Heart right ventricle (tissue), 16 donors: Measurements from ENCODE around the gene HOXA6. TPM values are rescaled to one million over a fixed set of nuclear protein-coding genes. Genes with fewer than 3 reads are reported as not detected.

Source experiments
- ATAC-seq, 8 donors: fragments of 200-7000 bp; cut with Tn5 transposase; one replicate each; pipeline ENCODE4 v1.9.1; 2020; ENCODE audit warnings: mild to moderate bottlenecking in 8 of 8, moderate library complexity in 8 of 8, moderate number of reproducible peaks in 1 of 8
- DNase-seq, 2 donors: peaks; one replicate each; pipeline ENCODE4 v3.0.0-alpha.2; 2020
- H3K27ac ChIP-seq, 10 donors: fragments of 200-600 bp; sonication (generic) in 2 of 10; one replicate each; pipeline versions ENCODE4 v1.5.0 to v1.8.0; 2020 to 2022; ENCODE audit warnings: mild to moderate bottlenecking in 3 of 10
- H3K27me3 ChIP-seq, 7 donors: fragments of 200-600 bp; one replicate each; pipeline ENCODE4 v1.8.0; 2021 to 2022; ENCODE audit warnings: mild to moderate bottlenecking in 2 of 7
- H3K36me3 ChIP-seq, 9 donors: fragments of 200-600 bp; sonication (generic) in 1 of 9; one replicate each; pipeline versions ENCODE4 v1.5.0 to v1.8.0; 2020 to 2022; ENCODE audit warnings: mild to moderate bottlenecking in 2 of 9
- H3K4me1 ChIP-seq, 9 donors: fragments of 200-600 bp; sonication (generic) in 1 of 9; one replicate each; pipeline versions ENCODE4 v1.5.0 to v1.8.0; 2020 to 2022; ENCODE audit warnings: mild to moderate bottlenecking in 4 of 9
- H3K4me3 ChIP-seq, 10 donors: fragments of 200-600 bp; sonication (generic) in 2 of 10; one replicate each; pipeline versions ENCODE4 v1.5.0 to v1.8.0; 2020 to 2022; ENCODE audit warnings: mild to moderate bottlenecking in 7 of 10, moderate library complexity in 2 of 10
- H3K9me3 ChIP-seq, 11 donors: fragments of 200-600 bp in 10 of 11; sonication (generic) in 2 of 11; one replicate each; pipeline versions ENCODE4 v1.5.0 to v1.8.0; 2013 to 2022; ENCODE audit warnings: mild to moderate bottlenecking in 2 of 11, control low read depth in 1 of 11, moderate library complexity in 1 of 11
- CTCF ChIP-seq, 9 donors: fragments of 200-600 bp; sonication (generic) in 2 of 9; IDR thresholded peaks; one replicate each; pipeline versions ENCODE4 v1.5.0 to v1.8.0; 2021 to 2022; ENCODE audit warnings: antibody characterized with exemption in 9 of 9, mild to moderate bottlenecking in 5 of 9, moderate library complexity in 1 of 9
- WGBS, 2 donors: extraction: QIAGEN DNeasy Blood & Tissue Kit; methylation state at CpG; one replicate each; pipeline ENCODE4 v1.1.7; 2013; ENCODE audit warnings: inconsistent platforms in 1 of 2; 5-methylcytosine and 5-hydroxymethylcytosine counted together
- intact Hi-C, 10 donors: fragments of 100-400 bp; cut with DNase I; formaldehyde crosslinking; loops; one replicate each; pipeline versions ENCODE4 v1.11.1 to v1.14.2; 2022
- polyA plus RNA-seq, 2 donors: library from polyadenylated mRNA; stranded (reverse); fragments of 200-250 nt; gene quantifications; one replicate each; pipeline ENCODE4 v1.2.3, GENCODE V29; 2013
- total RNA-seq, 10 donors: library from RNA; stranded (reverse); fragmentation: NEBNext Ultra II Directional in 3 of 10; extraction: Animal tissue kit (Norgen Biotek cat#: 25700) in 3 of 10; gene quantifications; one replicate each; pipeline versions ENCODE4 v1.2.1 to v1.2.4, GENCODE V29; 2021 to 2023
- donor health status: Arrhythmogenic right ventricular cardiomyopathy.
- donor health status: ischemic (EF 13 %, LVEDD 7.1; RV severe dilation, severe dysfunction).
- donor health status: healthy with polysubstance abuse.
- donor health status: DM: no; HTN: yes; CAD: no.
- donor health status: DM: no; HTN: no; CAD: no.
- donor health status: ischemic (EF 25% LVEDD 6.9; RV normal size, moderate dysfunction).
- donor health status: ischemic (EF 25% LVEDD 5.7; RV mildly dilated, moderate dysfunction).
- donor health status: healthy.
- donor health status: DM: yes; HTN: yes; CAD: no.
- donor health status: Ischemic cardiomyopathy.
- donor health status: ischemic (EF 35%, LVEDD 5.7; RV mildly dilated, moderate dysfunction).
- donor health status: nonischemic (EF 11% LVEDD 7.7; RV severe dilation, severe dysfunction).
- donor health status: DM: yes; HTN: yes; CAD: no.
- donor health status: PGD.
- donor health status: ischemic (EF 29% LVEDD 5.4; RV normal size, mild dysfunction).
- donor health status: nonischemic (EF 23%, LVEDD 6.1; RV moderate dilation, normal function).

Gene HOXA6
- total and polyA plus RNA-seq, 12 donors: not detected

GRCh38 chr7:27139334-27140125 is 8.0 kb downstream of the HOXA6 start:
- 17 to 24% methylated on average over 53 of the region's 53 CpGs for WGBS, 2 donors
- no peaks in the 10 kb centered on the region for H3K9me3 ChIP-seq
- DNase-seq (no peak), ATAC-seq (no peak)
- no peaks in the 10 kb centered on the region for H3K36me3 ChIP-seq
- intact Hi-C loops: no loop called here
- H3K4me3 ChIP-seq: no peak overlapping the region
- no peak overlapping the region for H3K27ac ChIP-seq
- H3K4me1 ChIP-seq: peaks cover 0 to 36% (median 13%) of the 10 kb centered on the region in 9 donors
- TF ChIP-seq CTCF (IDR thresholded peaks at IDR 0.05): no peak
- H3K27me3 ChIP-seq: peaks cover 46 to 100% (median 100%) of the 10 kb centered on the region in 7 donors

DNA sequence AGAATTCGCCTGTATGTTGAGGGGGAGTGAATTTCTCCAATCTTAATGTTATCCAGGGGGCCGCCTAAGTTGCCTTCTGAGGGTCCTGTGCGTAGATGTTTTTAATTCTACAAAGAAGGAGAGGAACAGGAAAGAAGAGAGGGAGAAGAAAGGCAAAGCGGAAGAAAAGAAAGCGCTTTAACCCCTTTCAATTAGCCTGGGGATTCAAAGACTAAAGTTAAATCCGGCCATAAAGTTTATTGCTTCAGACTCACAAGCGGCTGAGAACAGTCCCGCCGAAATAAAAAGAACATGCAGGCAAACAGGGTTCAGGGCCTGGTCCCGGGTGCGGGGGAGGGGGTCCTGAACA is 8.6 kb downstream of the HOXA6 start:
- H3K4me1 ChIP-seq: peaks cover 0 to 32% (median 13%) of the 10 kb centered on the region in 9 donors
- no peak for ATAC-seq

DNA sequence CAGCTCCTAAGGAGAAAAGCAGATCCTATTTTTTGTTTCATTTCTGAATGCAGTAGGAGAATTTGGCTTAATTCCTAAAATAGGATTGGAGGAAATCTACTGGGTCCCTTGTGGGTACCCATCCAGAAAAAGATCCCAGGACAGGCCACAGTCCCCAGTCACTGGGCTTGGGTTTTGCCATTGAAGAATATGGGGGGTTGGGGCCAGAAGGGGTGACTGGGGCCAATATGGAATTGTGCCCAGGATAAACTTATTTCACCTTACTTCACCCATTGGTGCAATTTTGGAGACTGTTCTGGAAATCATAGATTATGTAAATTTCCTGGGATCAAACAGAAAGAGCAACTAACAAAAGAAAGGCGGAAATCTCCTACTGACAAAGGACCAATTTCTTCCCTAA is 9.1 kb downstream of the HOXA6 start:
- H3K4me3 ChIP-seq: no peak overlapping the region
- DNase-seq (no peak), ATAC-seq (no peak)
- peaks cover 0 to 27% (median 13%) of the 10 kb centered on the region in 9 donors for H3K4me1 ChIP-seq
- no peaks in the 10 kb centered on the region for H3K36me3 ChIP-seq
- H3K27ac ChIP-seq: no peak overlapping the region
- H3K9me3 ChIP-seq: no peaks in the 10 kb centered on the region
- intact Hi-C loops: no loop called here
- H3K27me3 ChIP-seq: peaks cover 36 to 100% (median 100%) of the 10 kb centered on the region in 7 donors
- no peak for TF ChIP-seq CTCF (IDR thresholded peaks at IDR 0.05)
- 56 to 69% methylated on average over 1 of the region's 1 CpG for WGBS, 2 donors

More for the DNA sequence above, 8.6 kb downstream of the HOXA6 start:
- no peaks in the 10 kb centered on the region for H3K9me3 ChIP-seq
- intact Hi-C loops: no loop called here
- no peaks in the 10 kb centered on the region for H3K36me3 ChIP-seq
- no peak for TF ChIP-seq CTCF (IDR thresholded peaks at IDR 0.05)
- WGBS, 2 donors: 24 to 31% methylated on average over 11 of the region's 11 CpGs
- no peak for DNase-seq
- no peak overlapping the region for H3K4me3 ChIP-seq
- H3K27ac ChIP-seq: no peak overlapping the region
- peaks cover 41 to 100% (median 100%) of the 10 kb centered on the region in 7 donors for H3K27me3 ChIP-seq

DNA sequence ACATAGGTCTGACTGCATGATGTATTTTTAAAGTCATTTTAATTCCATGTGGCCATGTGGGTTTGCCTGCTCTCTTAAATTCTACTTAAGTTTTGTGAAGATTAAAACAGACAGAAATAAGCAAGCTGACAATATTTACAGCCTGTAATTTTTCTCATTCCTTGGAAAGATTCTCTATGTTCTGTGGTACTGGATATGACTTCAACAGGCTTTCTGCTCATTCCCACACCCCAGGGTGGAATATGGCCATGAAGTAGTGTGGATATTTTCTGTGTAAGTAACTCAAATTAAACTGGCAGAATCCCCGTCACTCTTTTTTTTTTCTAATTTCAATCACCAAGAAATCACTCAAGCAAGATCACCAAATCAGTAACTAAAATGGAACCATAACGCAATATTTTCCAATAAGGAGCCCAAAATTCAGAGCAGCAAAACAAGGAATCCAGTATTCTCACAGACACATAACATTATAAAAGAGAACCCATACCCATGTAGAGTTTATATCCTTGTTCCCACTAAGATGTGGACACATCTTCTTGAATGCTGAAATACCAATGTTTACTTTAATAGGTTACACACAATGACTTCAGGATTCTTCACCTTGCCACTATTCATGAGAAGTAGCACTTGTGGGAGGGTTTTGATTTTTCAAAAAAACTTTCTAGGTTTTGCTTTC is 9.8 kb downstream of the HOXA6 start:
- no peaks in the 10 kb centered on the region for H3K36me3 ChIP-seq
- ATAC-seq (no peak), DNase-seq (no peak)
- intact Hi-C loops: no loop called here
- TF ChIP-seq CTCF (IDR thresholded peaks at IDR 0.05): no peak
- no peaks in the 10 kb centered on the region for H3K9me3 ChIP-seq
- WGBS, 2 donors: 40 to 43% methylated on average over 2 of the region's 2 CpGs
- H3K4me1 ChIP-seq: peaks cover 0 to 20% (median 6%) of the 10 kb centered on the region in 9 donors
- peaks cover 32 to 100% (median 100%) of the 10 kb centered on the region in 7 donors for H3K27me3 ChIP-seq
- H3K4me3 ChIP-seq: no peak overlapping the region
- no peak overlapping the region for H3K27ac ChIP-seq
